ENCODE measurements around the gene GSG1L.
A peak's percentile ranks its signal among the peaks of the same experiment; 100 is the strongest.
"Not testable (repeated sequence)": the region's sequence is repeated elsewhere in the genome, so short reads cannot be mapped to it uniquely, and the experiment has no call there.

GSG1L gene

DNA sequence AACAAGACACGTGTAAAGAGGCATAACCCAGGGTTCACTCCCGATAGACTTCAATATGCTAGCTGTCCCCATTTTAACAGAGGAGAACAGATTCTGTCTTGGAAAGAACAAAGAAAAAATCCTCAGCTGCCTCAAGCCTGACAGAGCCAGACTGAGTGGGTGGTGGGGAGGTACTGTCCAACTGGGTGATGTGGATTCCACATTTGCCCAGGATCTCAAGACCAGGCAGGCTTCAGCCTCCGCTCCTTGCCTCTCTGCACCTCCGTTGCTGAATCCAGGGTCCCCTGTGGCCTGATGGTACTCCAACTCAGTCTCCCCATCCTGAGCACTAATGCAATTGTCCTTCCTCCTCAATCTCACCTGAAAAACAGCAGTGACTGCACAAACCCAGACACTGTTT is 163.8 kb downstream of the GSG1L start:
- DNase-seq (ENCODE audit: low spot score): no peak

DNA sequence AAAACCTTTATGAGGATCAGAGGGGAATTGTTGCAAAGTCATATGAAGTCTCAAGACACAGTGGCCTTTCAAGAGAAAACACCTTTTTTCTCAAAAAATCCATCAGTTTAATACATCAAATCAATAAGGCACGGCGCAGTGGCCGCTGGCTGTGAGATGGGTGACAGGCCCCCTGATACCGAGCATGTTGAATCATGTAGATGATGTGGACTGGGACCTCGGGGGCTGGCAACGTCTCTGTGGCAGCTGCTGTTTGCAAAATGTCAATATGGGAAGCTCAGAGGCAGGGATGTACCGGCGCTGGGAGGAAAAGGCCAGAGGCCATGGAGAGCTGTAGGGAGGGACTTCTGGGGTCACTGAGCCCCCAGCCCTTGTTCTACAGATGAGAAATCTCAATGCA is 169.1 kb downstream of the GSG1L start:
- no peak for DNase-seq (ENCODE audit: low spot score)

- no peak for DNase-seq (ENCODE audit: low spot score)
Observed at GRCh38 chr16:27892879-27893278, 170.6 kb downstream of the GSG1L start.

- no peak for DNase-seq (ENCODE audit: low spot score)
Observed at GRCh38 chr16:27890866-27891265, 172.6 kb downstream of the GSG1L start.

DNA sequence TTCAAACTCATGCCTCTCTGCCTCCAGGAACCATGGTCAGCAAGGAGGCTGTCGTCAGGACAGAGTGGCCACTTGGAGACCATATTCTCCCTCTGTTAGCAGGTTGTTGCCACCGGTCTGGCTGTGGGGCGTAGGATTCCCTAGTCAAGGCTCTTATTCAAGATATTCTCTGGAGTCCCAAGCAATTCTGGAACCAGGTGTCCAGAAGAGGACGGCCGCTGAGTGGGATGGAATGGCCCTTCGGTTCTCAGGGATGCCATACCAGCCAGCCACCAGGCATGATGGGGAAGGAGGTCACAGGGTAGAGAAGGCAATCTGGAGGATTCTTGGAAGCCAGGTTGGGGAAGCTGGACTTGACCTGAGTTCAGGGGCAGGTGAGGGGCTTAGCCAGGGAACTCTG is 173.5 kb downstream of the GSG1L start:
- no peak for DNase-seq (ENCODE audit: low spot score)

GRCh38 chr16:27883576-27883975 is 179.9 kb downstream of the GSG1L start:
- DNase-seq (ENCODE audit: low spot score): no peak

DNA sequence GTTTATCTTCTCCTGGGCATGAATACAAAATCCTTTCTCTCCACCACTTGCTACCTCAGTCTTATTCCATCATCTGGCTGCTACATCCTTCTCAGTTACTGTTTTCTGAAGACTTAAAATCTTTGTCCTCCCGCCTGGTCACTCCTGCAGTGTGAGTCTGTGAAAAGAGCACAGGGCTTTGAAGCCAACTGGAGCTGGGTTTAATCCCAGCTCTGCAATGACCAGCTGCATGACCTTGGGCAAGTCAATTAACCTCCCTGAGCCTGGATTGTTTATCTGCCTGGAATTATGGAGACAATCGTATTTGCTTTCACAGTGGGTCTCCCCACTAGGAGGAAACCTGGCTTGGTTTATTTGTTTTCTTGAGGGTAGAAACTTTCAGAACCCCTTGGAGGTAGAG is 183.2 kb downstream of the GSG1L start:
- no peak for DNase-seq (ENCODE audit: low spot score)

DNA sequence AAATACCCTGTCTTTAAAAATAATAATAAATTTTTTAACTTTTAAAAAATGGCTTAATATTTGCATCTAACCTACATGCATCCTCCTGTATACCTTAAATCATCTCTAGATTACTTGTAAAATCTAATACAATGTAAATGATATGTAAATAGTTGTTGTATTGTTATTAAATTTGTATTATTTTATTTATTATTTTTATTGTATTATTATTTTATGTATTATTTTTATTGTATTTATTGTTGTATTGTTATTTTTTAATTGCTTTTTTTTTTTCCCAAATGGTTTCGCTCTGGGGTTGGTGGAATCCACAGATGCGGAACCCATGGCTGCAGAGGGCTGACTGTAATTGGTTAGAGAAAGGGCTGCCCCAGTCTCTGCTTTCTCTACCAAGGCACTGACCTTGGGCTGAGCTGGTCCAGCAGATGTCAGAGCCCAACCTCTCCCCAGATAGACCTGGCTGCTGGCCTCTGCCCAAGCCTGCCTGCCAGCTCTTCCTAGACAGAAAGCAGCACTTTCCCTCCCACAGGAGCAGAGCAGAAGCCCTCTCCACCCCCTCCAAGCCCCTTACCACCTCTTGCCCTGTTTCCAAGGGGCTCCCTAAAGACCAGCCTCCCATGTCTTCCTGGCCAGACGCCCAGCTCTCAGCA is 183.8 kb downstream of the GSG1L start:
- DNase-seq (ENCODE audit: low spot score): no peak

- DNase-seq (ENCODE audit: low spot score): not testable (repeated sequence)
Observed at GRCh38 chr16:27872627-27873026, 190.9 kb downstream of the GSG1L start.

DNA sequence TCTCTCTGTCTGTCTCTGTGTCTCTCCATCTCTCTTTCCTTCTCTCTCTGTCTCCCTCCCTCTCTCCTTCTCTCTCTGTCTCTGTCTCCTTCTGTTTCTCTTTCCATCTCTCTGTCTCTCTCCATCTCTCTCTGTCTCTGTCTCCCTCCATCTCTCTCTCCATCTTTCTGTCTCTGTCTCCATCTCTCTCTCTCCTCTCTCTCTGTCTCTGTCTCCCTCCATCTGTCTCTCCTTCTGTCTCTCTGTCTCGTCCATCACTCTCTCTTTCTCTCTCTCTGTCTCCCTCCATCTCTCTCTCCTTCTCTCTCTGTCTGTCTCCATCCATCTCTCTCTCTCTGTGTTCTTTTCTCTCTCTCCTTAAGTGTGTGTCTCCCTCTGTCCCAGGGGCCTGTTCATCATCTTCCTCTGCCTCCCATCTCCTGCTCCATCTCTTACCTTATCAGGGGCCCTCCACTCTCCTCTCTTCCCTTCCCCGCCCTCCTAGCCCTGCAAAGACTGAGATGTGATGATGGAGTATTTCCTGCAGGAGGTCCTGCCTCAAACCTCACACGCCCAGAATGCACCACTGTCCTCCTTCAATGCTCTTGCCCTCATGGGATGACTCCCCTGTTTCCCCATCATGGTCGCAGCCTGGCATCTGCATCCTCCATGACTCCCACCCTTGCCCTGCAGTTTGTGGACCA is 193.3 kb downstream of the GSG1L start:
- no peak for DNase-seq (ENCODE audit: low spot score)

DNA sequence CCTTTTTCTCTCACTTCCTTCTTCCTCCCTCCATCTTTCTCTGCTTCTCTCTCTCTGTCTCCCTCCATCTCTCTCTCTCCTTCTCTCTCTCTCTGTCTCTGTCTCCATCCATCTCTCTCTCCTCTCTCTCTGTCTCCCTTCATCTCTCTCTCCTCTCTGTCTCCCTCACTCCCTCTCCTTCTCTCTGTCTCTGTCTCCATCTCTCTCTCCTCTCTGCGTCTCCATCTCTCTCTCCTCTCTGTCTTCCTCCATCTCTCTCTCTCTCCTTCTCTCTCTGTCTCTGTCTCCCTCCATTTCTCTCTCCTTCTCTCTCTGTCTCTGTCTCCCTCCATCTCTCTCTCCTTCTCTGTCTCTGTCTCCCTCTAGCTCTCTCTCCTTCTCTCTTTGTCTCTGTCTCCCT is 194.1 kb downstream of the GSG1L start:
- DNase-seq (ENCODE audit: low spot score): no peak

DNA sequence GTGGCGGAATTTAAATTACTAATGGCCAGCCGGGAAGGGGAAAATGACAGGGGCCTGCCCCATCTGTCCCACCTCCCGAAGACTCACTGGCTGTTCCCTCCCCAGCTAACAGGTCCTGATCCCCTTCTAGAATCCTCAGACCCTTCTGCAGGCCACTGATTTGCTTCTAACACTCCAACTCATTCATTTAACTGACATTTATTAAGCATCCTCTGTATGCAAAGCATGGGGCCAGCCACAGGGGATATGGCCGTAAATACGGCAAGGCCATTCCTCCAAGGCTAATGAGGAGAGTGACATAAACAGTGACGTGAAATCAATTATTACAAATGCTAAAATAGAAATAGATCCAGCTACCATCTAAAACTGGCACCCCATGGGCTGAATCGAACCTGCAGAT is 195.3 kb downstream of the GSG1L start:
- no peak for DNase-seq (ENCODE audit: low spot score)

- DNase-seq (ENCODE audit: low spot score): peak; percentile 76
Observed at GRCh38 chr16:27867122-27868110, 196.1 kb downstream of the GSG1L start.

- no peak for DNase-seq (ENCODE audit: low spot score)
Observed at GRCh38 chr16:27863377-27863776, 200.1 kb downstream of the GSG1L start.

GRCh38 chr16:27862953-27863352 is 200.6 kb downstream of the GSG1L start:
- DNase-seq (ENCODE audit: low spot score): no peak

- DNase-seq (ENCODE audit: low spot score): no peak
Observed at GRCh38 chr16:27860091-27860490, 203.4 kb downstream of the GSG1L start.

DNA sequence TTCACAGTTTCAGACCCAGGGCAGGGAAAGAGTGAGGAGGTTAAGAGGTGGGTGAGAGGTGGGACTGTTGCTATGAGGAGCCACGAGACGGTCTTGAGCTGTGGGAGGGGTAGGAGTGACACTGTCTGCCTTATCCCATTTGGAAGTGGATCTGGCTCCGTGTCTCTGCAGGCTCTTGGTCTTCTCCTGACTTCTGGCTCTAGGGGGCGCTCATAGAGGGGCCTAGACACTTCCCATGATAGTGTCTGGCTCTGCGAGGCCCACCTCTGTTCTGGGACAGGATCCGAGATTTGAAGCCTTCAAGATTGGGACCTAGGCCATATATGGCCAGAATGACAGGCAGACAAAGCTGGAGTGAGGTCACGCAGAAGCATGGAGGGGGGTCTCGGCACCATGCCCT is 204.5 kb downstream of the GSG1L start:
- DNase-seq (ENCODE audit: low spot score): no peak

- no peak for DNase-seq (ENCODE audit: low spot score)
Observed at GRCh38 chr16:27853651-27854050, 209.9 kb downstream of the GSG1L start.

DNA sequence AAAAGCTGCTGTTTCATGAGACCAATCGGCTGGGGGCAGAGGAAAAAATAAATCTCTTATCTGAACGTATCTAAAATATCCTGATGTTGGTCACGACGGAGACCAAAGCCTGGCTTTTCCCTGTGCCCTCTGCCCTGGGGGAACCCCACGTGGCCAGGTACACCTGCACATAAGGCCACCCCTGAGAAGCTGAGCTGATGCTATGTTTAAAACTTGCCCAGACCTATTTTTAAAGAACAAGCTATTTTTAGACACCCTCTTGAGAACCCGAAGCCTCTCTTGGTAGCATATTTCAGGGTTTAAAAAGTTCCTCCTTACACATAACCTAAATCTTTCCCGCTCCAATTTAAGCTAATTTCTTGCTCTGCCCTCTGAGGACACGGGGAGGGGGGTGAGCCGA is 210.4 kb downstream of the GSG1L start:
- no peak for DNase-seq (ENCODE audit: low spot score)

DNA sequence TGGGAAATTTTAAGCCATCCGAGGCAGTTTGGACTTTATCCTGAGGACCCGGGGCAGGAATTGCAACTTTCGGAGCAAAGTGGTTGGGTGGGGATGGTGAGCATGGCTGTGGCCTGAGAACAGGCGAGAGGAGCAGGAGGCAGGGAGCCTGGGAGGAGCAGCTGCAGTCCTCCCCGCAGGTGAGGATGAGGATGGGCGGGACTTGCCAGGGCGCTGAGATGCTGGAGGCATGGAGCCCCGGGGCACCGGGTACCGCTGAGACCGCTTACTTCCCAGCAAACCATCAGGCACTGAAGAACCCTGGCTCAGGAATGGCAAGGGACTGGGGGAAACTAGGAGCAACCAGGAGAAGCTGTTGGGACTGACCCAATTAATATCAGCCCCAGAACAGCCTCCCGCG is 210.8 kb downstream of the GSG1L start:
- DNase-seq (ENCODE audit: low spot score): no peak

- no peak for DNase-seq (ENCODE audit: low spot score)
Observed at GRCh38 chr16:27852116-27852515, 211.4 kb downstream of the GSG1L start.

DNA sequence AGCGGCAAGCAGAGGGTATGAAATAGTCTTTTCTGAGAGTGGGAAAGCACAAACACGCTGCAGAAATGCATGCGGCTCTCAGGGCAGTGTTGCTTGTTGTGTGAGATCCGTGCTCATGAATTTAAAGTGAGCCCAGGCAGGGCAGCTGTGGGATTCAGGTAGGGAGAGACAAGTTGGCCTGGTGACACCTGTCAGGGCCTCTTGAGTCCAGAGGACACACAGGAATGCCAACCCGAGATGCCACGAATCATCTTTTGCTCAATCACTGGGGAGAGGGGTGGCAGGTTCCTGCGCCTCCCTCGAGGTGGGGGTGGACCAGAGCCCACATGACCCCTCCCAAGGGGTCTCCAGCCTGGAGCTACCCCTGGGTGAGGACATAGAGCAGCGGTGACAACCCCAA is 211.9 kb downstream of the GSG1L start:
- no peak for DNase-seq (ENCODE audit: low spot score)

- DNase-seq (ENCODE audit: low spot score): no peak
Observed at GRCh38 chr16:27849621-27850020, 213.9 kb downstream of the GSG1L start.

Measured in hematopoietic multipotent progenitor cell treated with erythropoietin and hydrocortisone succinate and interleukin-3 and kit ligand, for 15 days (in vitro differentiated cells).